HT1080 (cell line): ENCODE measurements around the gene IGF2R. TPM values are rescaled to one million over a fixed set of nuclear protein-coding genes. Genes with fewer than 3 reads are reported as not detected.

Experiments used
- DNase-seq: peaks from one replicate; pipeline ENCODE4 v3.0.0-alpha.2; 2015; ENCODE audit warnings: low read depth
- total RNA-seq: library from RNA; depleted of rRNA; stranded (reverse); fragments of >200 nt; shearing (Covaris generic); gene quantifications from 2 replicates; pipeline ENCODE4 v1.2.3, GENCODE V29; 2014

Gene IGF2R
- total RNA-seq, 1 experiment from 2014 or later: 38.1 TPM

DNA sequence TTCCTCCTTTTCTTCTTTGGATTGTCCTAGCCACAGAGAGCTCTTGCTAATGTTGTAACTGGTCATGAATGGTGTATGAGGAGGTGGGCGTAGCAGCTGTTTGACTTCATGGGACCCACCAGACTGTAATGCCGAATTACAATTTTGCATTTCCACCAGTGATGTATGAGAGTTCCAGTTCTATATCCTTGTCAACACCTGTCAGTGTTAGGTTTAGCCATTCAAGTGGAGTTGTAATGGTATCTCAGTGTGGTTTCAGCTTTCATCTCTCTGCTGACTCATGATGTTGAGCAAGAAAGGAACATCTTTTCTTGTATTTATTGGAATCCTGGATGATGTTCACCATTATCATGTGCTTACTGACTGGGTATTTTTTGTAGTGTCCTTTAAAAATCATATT lies 5.1 kb downstream of the IGF2R start:
- DNase-seq: peak; percentile 75

DNA sequence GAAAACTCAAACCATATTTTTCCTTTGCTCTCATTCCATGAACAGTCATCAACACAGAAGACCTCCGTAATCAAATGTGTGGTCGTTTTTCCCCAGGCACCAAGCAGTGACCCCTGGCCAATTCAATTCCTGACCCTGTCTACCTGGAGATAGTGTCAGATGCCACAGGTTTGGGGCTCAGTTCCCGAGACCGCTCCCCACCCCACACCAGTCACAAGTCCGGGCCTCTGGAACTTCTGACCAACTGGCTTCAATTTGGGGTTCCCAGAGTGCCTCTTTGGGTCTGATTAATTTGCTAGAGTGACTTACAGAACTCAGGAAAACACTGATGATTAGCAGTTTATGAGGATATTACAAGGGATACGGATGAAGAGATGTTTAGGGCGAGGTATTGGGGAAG lies 6.0 kb downstream of the IGF2R start:
- DNase-seq: no peak

DNA sequence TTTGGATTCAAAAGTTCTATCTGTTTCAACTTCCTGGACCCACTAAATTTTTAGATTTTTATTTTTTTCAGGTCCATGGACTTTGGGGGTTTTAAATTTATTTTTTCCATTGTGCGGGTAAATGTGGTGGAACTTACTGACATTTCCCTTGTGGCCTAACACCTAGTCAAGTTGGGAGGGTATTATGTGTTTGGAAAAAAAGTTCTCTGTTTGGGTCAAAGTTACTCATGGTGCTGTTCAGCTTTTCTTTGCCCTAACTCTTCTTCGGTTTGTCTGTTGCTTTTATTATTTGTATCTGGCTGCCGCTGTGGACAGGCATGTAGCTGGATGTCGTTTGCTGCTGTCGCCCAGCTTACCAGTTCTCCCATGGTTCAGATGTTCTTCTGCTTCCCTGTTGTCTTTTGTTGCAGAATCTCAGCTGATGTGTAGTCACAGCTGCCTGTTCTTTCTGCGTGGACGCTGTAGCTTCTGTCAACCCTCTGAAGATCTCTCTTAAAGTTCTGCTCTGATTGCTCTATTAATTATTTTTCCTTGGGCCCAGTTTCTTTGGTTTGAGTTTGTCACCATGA lies 7.9 kb downstream of the IGF2R start:
- no peak for DNase-seq

DNA sequence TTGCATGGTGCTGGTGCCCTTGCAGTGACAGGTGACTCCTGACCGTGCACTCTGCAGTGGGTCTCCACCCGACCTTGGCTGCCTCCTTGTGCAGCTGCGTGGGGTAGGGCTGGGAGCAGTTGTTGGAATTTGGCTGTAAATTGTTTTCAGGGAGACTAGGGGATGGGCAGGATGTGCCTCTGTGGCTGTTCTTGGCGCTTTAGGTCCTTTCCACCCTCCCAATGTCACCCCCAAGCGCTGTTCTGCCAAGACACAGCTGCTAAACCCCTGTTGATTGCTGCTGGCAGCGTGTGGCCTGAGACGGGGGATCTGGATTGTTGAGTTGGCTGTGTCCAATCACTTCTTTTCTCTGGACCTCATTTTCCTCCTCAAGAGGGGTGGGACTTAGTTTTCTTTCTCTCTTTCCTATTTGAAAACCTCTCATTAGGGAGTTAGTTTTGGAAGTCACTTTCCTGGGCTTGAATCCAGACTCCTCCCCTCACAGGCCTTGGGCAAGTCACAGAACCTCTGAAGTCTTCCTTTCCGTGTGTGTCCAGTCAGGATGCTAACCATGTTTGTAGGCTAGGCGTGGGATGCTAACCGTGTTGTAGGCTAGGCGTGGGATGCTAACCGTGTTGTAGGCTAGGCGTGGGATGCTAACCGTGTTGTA lies 8.5 kb downstream of the IGF2R start:
- no peak for DNase-seq

DNA sequence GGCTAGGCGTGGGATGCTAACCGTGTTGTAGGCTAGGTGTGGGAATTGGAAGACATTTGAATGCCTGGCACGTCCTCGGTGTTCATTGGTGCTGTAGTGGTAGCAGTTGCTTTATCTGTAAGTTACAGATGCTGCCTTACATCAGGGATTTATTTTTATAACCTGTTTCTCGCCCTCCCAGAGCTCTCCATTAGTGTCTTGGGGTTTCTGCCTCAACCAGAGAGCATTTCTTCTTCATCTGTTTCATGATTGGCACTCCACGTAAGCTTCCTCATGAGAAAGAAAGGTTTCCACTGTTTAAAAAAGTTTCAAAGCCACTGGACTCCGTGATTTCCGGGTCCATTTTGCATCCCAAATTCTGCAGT lies 9.0 kb downstream of the IGF2R start:
- no peak for DNase-seq

DNA sequence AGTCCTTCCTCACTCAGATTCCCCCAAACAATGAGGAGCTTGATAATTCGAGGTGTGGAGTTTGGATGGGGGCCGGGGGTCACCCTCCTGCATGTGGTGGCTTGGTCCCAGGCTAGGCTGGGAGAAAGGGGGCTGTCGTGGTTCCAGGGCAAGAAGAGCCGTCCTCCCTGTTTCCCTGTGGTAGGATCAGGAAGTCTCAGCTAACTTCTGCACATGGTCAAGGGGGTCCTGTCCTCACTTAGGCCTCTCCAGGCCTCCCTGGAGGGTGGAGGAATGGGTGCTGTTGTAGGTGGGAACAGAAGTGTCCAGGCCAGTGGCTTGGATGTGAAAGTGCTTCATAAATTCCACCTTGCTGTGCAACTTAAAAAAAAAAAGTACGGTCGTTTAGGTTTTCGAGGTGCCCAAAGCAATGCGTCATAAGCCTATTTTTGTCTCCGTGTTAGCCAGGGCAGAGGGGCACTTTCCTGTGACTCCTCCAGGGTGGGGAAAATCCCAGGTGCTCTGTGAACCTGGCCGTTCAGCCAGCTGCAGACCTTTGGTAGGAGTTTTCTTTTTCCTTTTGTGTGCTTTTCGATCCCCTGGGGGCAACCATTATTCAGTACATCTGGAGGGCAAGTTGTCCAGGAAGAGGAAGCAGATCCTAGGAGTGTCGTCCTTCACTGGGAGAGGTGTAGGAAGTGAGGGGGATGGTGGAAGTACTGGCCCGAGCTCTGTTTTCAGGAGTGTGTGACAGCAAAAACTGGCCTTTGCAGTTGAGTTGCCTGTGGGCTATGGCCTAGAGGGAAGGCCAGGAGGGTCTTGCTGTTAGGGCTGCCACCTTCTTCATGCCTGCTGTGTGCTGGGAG lies 9.6 kb downstream of the IGF2R start:
- DNase-seq: peak; percentile 53

DNA sequence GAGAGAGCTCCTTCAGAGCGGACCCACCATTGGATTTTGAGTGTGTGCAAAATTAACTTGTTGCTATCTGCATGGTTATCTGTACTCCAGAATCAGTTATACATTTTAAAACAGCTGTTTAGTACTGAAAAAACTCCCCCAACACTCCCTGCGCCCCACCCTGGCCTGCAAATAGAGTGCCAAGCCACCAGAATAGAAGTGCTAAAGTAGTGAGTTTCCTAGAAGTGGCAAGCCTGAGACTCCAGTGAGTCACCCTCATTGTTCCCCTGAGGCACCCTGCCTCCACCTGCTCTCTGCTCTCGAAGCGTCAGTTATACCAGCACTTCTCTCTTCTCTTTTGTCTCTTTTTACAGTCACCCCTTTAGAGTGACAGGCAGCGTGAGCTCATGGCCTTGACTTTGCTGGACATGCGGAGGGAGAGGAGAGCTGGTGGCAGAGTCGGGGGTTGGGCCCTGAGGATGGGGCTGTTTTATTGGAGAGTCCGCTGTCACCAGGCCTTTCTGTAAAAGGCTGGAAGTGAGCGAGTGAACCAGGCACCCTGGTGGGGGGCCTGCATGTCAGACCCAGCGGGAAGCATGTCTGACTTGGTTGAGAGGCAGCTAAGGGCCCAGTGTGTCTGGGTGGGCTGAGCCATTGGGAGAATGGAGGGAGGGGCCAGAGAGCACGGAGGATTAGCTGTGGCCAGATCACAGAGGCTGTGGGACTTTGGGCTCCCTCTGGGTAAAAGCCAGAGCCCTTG lies 10.4 kb downstream of the IGF2R start:
- peak; percentile 66 for DNase-seq

DNA sequence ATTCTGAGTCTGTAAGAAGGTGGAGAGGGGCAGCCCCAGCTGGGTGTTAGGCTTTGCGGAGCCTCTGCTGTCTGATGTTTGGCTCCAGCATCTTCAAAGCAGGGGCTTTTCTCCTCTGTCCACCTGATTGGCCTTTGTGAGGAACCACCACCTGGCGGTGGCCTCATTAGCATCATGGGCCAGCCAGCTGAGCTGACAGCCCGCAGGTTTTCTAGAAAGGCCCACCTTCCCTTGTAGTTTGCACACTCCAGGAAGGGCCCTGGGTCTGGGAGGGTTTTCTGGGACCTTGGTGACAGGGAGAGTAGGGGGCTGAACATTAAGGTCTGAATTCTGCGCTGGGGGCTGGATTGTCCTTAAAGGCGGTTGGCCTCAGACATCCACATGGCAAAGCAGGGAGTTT lies 11.6 kb downstream of the IGF2R start:
- no peak for DNase-seq

DNA sequence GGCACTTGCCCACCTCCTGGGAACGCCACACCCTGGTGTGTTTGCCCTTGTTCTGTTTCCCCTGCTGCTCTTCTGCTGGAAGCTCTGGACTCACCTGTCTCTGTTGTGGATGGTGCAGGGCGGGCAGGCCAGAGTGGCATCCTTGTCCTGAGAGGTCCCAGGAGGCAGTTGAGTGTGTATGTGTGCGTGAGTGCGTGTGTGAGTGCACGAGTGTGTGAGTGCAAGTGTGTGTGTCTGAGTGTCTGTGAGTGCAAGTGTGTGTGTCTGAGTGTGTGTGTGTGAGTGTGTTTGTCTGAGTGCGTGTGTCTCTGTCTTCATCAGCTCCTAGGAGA lies 12.2 kb downstream of the IGF2R start:
- DNase-seq: peak; percentile 6

DNA sequence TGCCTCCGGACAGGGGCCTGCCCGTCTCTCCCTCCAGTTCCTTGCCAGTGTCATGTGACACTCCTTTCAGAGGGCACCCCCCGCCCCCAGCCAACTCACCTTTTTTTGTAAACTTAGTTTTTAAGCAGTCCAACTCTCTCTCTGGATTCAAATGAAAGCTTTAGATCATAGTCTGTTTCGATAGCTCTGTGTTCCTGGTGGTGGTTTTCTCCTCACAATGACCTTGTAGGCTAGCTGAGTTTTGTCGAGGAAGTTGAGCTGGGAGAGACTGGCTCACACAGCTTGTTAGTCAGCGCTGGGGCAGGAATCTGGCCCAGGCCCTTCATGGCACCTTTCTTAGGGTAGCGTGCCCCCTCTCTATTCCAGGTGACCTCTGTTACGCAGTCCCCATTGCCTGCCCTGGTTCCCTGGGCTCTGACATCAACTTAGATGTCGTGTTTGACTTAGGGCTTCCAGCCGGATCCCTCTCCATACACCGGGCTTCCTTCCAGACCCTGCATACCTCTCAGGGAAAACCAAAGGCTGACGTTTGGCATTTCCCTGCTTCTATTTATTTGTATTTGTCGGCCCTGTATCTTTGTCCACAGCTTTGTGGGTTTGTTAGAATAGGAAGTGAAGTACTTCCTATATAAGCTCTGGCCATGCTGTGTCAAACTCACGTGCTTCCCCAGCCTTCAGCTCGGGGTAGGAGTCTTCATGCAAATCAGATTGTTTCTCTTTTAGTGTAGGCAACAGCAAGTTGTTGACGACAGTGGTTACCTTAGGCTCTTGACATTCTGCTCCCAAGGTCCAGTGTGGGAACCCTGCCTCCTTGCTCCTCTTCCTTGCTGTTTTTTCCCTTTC lies 12.7 kb downstream of the IGF2R start:
- peak; percentile 72 for DNase-seq

DNA sequence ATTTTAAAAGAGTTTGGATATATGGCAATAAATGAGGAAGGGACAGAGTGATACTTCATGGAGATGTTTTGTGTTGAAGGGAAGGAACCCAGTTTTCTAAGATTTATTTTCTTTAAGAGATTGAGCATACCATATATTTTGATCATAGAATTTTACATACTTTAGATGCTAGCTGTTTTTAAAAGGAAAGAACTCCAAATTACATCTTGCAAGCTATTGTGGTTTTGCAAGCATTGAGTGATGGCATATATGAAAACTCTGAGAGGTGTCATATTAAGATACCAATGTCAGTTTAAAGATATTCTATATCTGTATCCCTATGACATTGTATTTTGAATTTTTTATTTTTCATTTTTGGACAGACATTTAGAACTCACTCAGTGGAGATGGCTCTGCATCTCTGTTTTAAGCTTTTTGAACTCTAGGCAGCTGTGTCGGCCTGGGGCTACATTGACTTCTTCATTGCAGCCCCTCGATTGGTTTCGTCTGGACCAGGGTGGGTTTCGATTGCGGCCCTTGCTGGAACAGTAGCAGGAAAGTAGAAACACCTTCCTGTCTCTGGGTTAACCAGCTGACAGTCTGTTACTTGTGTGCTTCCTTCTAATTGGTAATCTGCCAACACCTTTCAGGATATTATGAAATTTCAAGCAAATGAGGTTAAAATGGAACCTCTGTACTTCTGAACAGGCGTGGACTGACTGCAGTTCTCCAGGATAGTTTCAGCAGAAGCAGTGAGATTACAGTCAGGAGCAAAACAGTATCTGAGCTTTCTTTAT lies 14.0 kb downstream of the IGF2R start:
- peak; percentile 6 for DNase-seq

DNA sequence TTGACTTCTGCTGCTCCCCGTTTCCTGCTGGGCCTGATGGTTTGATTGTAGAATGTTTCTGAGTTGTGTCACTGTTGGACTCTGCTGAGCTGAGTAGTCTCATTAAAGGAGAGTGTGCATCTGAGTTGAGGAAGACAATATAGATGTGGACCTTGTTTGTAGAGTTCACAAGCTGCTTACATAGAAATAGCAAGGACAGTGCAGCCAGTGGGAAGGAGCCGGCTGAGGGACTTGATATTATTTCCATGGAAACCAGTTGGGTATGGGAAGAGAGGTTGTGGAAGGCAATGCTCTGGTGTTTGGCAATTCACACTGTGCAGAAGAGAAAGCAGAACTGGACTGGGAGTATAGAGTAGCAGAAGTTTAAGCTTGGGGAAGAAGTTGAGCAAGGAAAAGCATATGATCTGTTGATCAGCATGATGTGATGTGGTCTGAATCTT lies 14.8 kb downstream of the IGF2R start:
- peak; percentile 28 for DNase-seq

DNA sequence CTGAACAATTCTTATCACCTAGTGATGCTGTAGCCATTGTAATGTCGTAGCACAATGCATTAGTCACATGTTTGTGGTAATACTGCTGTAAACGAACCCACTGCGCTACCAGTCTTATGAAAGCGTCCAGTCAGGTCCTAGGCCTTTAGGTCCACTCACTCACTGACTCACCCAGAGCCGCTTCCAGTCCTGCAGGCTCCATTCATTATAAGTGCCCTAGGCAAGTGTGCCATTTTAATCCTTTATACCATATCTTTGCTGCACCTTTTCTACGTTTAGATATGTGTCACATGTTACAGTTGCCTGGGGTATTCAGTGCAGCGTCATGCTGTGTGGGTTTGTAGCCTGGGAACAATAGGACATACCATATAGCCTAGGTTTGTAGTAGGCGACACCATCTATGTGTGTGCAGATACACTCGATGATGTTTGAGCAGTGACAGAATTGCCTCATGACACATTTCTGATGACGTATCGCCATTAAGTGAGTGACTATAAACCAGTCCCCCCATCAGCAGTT lies 15.4 kb downstream of the IGF2R start:
- peak; percentile 94 for DNase-seq

DNA sequence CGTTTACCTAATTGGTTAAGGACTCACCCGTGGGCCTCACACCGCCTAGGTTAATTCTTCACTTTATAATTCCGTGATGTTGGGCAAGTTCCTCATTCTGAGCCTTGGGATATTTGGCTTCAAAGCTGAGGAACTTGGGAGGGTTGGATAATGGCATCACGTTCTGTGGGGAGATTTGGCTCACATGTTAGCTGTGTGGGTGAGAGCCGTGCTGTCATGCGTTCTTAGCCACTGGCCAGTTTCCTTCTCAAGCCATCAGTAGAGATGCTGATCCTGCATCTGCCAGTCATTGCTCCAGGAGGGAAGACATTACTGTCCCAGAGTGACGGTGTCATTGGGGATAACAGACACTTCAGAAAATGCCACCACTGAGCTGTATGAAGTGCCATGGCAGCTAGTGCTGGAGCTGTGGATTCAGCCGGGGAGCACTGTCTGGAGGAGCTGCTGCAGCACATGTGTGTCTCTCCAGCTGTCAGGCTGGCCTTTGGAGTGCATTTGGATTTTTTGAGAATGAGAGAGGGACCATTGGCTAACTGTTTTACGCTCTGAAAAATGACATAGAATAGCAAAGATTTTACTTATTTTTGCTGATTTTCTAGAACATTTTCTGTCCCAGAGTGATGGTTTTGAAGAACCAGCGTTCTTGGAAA lies 16.5 kb downstream of the IGF2R start:
- no peak for DNase-seq

DNA sequence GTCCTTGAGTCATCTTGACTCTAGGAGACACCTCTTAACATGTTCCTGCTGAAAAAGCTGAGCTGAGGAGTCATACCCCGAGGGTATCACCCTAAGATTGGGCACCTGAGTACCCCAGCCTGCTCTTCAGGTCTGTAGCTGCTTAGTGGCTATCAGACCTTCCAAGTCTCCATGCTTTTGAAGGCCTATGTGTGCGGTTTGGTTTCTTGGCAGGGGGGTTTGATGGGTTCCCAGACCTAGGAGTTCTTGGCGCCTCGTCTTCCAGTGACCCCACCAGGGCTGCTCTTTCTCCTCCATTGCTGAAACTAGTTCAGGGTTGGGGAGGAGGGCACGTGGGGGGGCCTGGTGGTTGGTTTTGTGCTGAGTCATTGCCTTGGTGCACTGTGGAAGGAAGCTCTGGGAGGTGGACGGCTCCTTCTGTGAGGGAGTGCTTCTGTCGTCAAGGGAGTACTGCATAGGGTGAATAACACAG lies 20.1 kb downstream of the IGF2R start:
- peak; percentile 47 for DNase-seq

DNA sequence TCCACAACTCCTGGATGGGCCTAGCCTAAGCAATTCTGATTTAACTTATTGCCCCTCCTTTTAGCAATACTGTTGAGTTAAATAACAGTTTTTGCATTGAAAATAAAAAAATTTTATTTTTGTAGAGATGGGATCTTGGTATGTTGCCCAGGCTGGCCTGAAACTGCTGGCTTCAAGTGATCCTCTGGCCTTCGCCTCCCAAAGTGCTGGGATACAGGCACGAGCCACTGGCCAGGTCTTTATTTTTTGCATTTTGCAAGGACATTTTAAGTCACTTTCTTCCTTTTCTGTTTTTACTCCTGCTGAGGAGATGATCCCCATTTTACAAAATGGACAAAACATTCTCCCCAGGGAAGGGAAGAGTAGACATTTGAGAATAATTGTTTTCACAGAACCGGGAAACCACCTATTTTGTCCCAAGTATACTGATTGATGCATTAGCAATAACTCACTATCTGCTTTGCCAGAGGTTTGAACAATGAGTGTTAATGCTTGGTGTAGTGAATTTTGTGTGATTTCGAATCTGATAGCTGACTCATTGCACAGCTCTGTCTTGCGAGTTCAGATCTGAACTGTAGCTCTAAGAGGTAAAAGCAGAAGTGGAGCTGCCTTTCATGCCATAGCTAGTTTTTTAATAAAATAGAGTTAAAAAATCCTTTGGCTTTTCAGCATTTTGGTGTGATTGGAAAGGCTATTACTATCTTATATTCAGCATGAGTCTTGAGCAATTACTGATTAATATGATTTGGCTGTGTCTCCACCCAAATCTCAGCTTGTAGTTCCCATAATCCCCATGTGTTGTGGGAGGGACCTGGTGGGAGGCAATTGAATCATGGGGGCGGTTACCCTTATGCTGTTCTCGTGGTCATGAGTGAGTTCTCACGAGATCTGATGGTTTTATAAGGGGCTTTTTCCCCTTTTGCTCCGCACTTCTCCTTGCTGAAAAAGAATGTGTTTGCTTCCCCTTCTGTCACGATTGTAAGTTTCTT lies 20.9 kb downstream of the IGF2R start:
- DNase-seq: no peak

DNA sequence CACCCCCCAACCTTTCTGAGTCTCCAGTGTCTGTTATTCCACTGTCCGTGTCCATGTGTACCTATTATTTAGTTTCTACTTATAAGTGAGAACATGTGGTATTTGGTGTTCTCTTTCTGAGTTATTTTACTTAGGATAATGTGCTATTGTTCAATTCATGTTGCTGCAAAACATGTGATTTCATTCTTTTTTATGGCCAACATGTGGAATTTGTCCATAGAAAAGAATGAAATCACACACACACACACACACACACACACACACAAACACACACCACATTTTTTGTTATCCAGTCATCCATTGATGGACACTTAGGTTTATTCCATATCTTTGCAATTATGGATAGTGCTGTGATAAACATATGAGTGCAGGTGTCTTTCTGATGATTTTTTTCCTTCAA lies 23.5 kb downstream of the IGF2R start:
- no peak for DNase-seq

DNA sequence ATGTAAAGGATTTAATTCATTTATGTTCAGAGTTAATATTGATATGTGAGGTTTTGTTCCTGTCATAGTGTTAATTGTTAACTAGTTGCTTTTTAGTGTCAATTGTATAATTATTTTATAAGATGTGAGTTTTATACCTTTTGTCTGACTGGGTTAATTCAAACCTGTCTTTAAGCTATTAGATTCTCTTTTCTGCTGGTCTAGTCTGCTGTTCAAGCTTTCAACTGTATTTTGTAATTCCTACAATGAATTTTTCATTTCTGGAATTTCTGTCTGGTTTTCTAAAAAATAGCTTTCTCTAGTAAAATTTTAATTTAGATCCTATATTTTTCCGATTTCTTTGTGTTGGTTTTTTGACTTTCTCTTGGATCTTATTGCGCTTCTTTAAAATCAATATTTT lies 26.5 kb downstream of the IGF2R start:
- DNase-seq: no peak
